ENCODE measurements around the gene AP1S1. TPM values are rescaled to one million over a fixed set of nuclear protein-coding genes. Genes with fewer than 3 reads are reported as not detected.
A peak's percentile ranks its signal among the peaks of the same experiment; 100 is the strongest.
"Not testable (repeated sequence)": the region's sequence is repeated elsewhere in the genome, so short reads cannot be mapped to it uniquely, and the experiment has no call there.

The AP1S1 gene
- total RNA-seq, 2 experiments from 2014 or later: 37.9 to 48.2 TPM

DNA sequence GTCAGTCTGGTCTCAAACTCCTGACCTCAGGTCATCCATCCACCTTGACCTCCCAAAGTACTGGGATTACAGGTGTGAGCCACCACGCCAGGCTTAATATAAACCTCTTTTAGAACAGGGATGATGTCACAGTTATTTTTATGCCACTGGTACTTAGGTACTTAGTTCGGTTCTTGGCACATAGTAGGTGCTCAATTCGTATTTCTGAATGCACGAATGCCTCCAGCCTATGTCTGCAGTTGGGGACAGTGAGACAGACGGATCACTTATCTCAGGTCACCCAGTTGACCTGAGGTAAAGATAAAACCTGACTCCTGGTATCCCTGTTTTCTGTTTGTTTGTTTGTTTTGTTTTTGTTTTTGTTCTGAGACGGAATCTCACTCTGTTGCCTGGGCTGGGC, 31.9 kb downstream of the AP1S1 start:
- Mint-ChIP-seq H3K9me3 (no peaks in the 10 kb centered on the region), H3K27ac (no peak overlapping the region), H3K4me3 (no peak overlapping the region), H3K4me1 (peaks cover 5% of the 10 kb centered on the region), H3K36me3 (ENCODE audit: low read depth) (no peaks in the 10 kb centered on the region), H3K27me3 (peaks cover 19% of the 10 kb centered on the region)
- CTCF ChIA-PET: no interaction called here
- DNase-seq: no peak
- POLR2A ChIA-PET: no interaction called here

DNA sequence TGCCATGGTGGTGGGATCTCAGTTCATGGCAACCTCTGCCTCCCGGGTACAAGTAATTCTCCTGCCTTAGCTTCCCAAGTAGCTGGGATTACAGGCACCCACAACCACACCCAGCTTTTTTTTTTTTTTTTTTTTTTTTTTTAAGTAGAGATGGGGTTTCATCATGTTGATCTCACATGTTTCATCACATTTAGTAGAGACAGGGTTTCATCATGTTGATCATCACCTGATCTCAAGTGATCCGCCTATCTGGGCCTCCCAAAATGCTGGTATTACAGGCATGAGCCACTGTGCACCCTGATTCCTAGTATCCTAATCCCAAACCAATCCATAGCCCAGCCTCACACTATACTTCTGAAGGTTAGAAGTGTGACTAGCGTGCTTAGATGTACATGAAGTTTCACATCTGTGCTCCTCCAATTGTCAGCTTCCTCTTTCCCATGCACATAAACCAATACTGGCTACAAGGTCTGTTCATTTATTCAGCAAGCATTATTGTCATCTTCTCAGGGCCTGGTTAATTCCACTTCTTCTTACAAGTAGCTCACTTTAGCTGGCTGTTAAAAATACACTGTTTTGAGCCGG, 32.7 kb downstream of the AP1S1 start:
- POLR2A ChIA-PET: no interaction called here

DNA sequence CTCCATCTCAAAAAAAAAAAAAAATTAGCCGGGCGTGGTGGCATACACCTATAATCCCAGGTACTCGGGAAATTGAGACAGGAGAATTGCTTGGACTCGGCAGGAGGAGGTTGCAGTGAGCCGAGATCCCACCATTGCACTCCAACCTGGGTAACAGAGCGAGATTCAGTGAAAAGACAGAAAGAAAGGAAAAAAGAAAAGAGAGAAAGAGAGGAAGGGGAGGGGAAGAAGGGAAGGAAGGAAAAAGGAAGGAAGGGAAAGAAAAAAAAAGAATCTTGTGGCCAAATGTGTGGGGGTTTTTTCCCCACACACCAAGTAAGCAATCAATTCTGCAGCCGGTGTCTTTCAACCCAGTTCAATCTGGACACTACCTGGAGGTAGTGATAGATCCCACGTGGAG, 34.8 kb downstream of the AP1S1 start:
- no peak overlapping the region for H3K27ac Mint-ChIP-seq
- peaks cover 2% of the 10 kb centered on the region for H3K4me1 Mint-ChIP-seq
- ChIA-PET POLR2A (no interaction called here), CTCF (no interaction called here)
- no peaks in the 10 kb centered on the region for H3K9me3 Mint-ChIP-seq
- no peaks in the 10 kb centered on the region for H3K36me3 Mint-ChIP-seq (ENCODE audit: low read depth)
- peaks cover 13% of the 10 kb centered on the region for H3K27me3 Mint-ChIP-seq
- no peak for DNase-seq
- no peak overlapping the region for H3K4me3 Mint-ChIP-seq

More for the DNA sequence above, 32.7 kb downstream of the AP1S1 start:
- DNase-seq: no peak
- Mint-ChIP-seq H3K4me1 (peaks cover 5% of the 10 kb centered on the region), H3K9me3 (no peaks in the 10 kb centered on the region), H3K36me3 (ENCODE audit: low read depth) (no peaks in the 10 kb centered on the region), H3K27ac (no peak overlapping the region), H3K27me3 (peaks cover 18% of the 10 kb centered on the region), H3K4me3 (no peak overlapping the region)
- CTCF ChIA-PET: interaction anchor here (0.5 to 0.6 kb wide), 2 partner anchors 17 to 63 kb away, joined by 3 read pairs; no protein-coding TSS in a partner anchor

DNA sequence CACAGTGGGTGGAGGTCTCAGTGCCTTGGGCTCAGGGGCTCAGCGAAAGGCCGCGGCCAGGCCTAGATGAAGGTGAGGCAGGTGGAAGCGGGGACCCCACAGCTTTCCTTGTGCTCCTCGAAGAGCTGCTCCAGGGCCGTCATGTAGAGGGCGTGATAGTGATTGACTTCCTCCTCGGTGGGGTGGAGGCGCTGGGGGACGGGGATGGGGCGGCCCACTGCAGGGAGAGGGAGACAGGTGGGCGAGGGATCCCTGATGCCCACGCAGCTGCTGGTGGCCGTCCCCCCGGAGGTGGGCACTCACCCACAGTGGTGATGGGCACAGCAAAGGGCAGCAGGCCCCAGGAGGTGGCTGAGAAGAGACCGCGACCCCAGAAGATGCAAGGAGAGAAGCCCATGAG, 41.6 kb downstream of the AP1S1 start:
- Mint-ChIP-seq H3K27ac (no peak overlapping the region), H3K4me3 (no peak overlapping the region), H3K36me3 (ENCODE audit: low read depth) (no peaks in the 10 kb centered on the region), H3K9me3 (no peaks in the 10 kb centered on the region), H3K27me3 (peaks cover 17% of the 10 kb centered on the region), H3K4me1 (peaks cover 5% of the 10 kb centered on the region)
- POLR2A ChIA-PET: no interaction called here
- CTCF ChIA-PET: interaction anchor here (0.9 to 2.4 kb wide), 3 partner anchors 12 to 55 kb away, joined by 3 to 6 read pairs (median 3); no protein-coding TSS in a partner anchor
- no peak for DNase-seq

DNA sequence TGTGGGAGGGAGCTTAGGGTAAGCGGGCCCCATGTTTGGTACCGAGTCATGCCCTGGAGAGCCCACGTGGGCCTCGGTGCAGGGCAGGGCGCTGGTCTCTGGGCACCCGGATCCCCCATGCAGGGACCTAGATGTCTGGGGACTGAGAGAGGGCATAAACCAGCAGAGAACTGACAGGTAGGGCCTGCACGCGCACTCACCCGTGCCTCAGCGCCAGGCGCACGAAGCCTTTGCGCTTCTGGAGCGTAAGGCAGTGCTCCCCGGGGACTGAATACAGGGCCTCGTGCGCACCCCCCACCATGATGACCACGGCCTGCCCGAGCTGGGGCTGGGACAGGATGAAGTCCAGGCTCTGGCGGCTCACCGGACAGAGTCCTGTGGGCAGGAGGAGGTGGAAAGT, 43.7 kb downstream of the AP1S1 start:
- POLR2A ChIA-PET: no interaction called here
- Mint-ChIP-seq H3K27me3 (peaks cover 34% of the 10 kb centered on the region), H3K4me3 (no peak overlapping the region), H3K9me3 (no peaks in the 10 kb centered on the region), H3K4me1 (peaks cover 8% of the 10 kb centered on the region), H3K36me3 (ENCODE audit: low read depth) (no peaks in the 10 kb centered on the region), H3K27ac (no peak overlapping the region)
- DNase-seq: no peak
- CTCF ChIA-PET: no interaction called here

DNA sequence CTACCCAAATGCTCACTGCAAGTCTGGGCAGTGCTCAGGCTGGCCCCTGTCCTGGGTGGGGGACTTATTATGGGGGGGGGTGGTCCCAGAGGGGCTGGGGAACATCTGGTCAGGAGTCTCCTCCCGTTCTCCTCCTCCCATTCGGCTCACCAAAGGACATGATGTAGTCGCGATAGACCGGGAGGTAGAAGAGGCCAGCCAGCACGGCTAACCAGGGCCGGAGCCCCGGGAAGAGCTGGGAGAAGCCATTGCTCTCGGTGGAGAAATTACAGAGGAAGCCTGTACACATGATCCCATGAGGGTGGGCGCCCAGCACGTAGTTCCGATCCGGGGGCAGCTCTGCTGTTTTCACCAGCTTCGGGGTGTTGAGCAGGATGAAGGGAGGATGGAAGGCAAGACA, 44.2 kb downstream of the AP1S1 start:
- Mint-ChIP-seq H3K9me3 (no peaks in the 10 kb centered on the region), H3K36me3 (ENCODE audit: low read depth) (no peaks in the 10 kb centered on the region), H3K4me1 (peaks cover 8% of the 10 kb centered on the region), H3K27me3 (peaks cover 37% of the 10 kb centered on the region), H3K27ac (no peak overlapping the region), H3K4me3 (no peak overlapping the region)
- CTCF ChIA-PET: no interaction called here
- no peak for DNase-seq
- POLR2A ChIA-PET: interaction anchor here (0.6 kb wide), 1 partner anchor 329 kb away, joined by 5 read pairs; no protein-coding TSS in a partner anchor

DNA sequence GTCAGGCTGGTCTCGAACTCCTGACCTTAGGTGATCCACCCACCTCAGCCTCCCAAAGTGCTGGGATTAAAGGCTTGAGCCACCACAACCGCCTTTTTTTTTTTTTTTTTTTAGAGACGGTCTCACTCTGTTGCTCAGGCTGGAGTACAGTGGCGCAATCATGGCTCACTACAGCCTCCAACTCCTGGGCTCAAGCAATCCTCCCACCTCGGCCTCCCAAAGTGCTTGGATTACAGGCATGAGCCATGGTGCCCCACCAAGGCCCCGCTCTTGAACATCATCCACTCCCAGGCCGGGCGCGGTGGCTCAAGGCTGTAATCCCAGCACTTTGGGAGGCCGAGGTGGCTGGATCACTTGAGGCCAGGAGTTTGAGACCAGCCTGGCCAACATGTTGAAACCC, 45.2 kb downstream of the AP1S1 start:
- POLR2A ChIA-PET: not testable (repeated sequence)

DNA sequence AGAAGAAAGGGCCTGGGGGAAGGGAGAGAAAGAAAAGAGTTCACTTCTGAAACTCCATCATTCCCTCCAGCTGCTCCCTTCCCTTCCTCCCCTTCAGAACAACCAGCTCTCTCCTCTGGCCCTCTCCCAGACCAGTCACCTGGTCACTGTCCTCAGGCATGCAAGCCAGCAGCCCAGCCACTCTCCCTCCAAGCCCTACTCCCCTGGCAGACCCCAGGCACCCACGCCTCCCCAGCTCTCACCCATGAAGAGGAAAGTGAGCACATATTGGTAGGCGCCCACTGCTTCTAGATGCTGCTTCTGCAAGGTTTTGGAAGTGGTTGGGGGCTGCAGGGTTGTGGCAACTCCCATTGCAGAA, 46.2 kb downstream of the AP1S1 start:
- no peak overlapping the region for H3K4me3 Mint-ChIP-seq
- H3K27me3 Mint-ChIP-seq: peaks cover 34% of the 10 kb centered on the region
- peaks cover 11% of the 10 kb centered on the region for H3K4me1 Mint-ChIP-seq
- POLR2A ChIA-PET: no interaction called here
- no peaks in the 10 kb centered on the region for H3K36me3 Mint-ChIP-seq (ENCODE audit: low read depth)
- H3K9me3 Mint-ChIP-seq: no peaks in the 10 kb centered on the region
- H3K27ac Mint-ChIP-seq: no peak overlapping the region
- CTCF ChIA-PET: interaction anchor here (1.0 to 1.5 kb wide), 4 partner anchors 8 to 57 kb away, joined by 3 to 7 read pairs (median 4); partner anchors contain the start of gene FIS1
- DNase-seq: no peak

More for the DNA sequence above, 45.2 kb downstream of the AP1S1 start:
- not testable (repeated sequence) for H3K4me3 Mint-ChIP-seq; H3K9me3 Mint-ChIP-seq; H3K27ac Mint-ChIP-seq; DNase-seq; H3K36me3 Mint-ChIP-seq (ENCODE audit: low read depth)
- peaks cover 37% of the 10 kb centered on the region for H3K27me3 Mint-ChIP-seq
- peaks cover 11% of the 10 kb centered on the region for H3K4me1 Mint-ChIP-seq
- CTCF ChIA-PET: interaction anchor here (0.7 to 1.5 kb wide), 5 partner anchors 7 to 838 kb away, joined by 3 to 7 read pairs (median 4); partner anchors contain the start of gene FIS1

DNA sequence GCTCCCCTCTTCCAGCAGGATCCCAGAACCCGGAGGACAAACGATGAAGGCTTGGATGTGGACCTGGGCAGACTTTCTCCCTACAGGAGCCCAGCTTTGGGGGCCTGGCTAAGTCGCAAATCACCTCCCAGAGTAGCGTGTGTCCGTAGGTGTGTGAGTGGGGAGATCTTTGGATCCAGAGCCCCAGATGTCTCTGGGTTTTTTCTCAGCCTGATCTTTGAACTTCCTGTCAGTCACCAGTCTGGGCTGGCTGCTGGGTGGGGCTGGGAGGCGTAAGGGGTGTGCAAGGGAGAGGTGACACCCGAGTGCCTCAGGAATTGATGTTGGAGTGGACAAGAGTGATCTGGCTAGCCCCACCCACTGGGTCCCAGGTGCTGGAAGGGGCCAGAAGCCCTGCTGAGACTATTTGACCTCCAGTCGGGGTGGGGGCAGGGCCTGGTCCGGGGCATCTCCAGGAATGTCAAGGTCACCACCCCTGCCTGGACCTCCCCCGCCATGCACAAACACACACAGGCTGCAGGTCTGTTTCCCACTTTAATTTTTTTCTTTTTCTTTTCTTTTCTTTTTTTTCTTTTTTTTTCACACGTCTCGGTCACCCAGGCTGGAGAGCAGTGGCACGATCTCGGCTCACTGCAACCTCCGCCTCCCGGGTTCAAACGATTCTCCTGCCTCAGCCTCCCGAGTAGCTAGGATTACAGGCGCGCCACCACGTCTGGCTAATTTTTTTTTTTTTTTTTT, 46.8 kb downstream of the AP1S1 start, which contains the start of gene MOGAT3:
MOGAT3 (minus strand) TSS at position 175 of the 738 bp plus-strand sequence. CDS start 182 bp downstream, outside the sequence.
- H3K4me3 Mint-ChIP-seq: no peak within 1 kb of the TSS
- ChIA-PET CTCF (interaction anchor here (0.6 to 1.5 kb wide), 5 partner anchors 9 to 83 kb away, joined by 3 to 7 read pairs (median 4); partner anchors contain the start of gene FIS1), POLR2A (no interaction called here)
- no peaks in the 10 kb centered on the region for H3K9me3 Mint-ChIP-seq
- no peak for DNase-seq
- peaks cover 11% of the 10 kb centered on the region for H3K4me1 Mint-ChIP-seq
- peaks cover 34% of the 10 kb centered on the region for H3K27me3 Mint-ChIP-seq
- H3K36me3 Mint-ChIP-seq (ENCODE audit: low read depth): no peaks in the 10 kb centered on the region
- peak within 1 kb of the TSS; percentile 36 for H3K27ac Mint-ChIP-seq

DNA sequence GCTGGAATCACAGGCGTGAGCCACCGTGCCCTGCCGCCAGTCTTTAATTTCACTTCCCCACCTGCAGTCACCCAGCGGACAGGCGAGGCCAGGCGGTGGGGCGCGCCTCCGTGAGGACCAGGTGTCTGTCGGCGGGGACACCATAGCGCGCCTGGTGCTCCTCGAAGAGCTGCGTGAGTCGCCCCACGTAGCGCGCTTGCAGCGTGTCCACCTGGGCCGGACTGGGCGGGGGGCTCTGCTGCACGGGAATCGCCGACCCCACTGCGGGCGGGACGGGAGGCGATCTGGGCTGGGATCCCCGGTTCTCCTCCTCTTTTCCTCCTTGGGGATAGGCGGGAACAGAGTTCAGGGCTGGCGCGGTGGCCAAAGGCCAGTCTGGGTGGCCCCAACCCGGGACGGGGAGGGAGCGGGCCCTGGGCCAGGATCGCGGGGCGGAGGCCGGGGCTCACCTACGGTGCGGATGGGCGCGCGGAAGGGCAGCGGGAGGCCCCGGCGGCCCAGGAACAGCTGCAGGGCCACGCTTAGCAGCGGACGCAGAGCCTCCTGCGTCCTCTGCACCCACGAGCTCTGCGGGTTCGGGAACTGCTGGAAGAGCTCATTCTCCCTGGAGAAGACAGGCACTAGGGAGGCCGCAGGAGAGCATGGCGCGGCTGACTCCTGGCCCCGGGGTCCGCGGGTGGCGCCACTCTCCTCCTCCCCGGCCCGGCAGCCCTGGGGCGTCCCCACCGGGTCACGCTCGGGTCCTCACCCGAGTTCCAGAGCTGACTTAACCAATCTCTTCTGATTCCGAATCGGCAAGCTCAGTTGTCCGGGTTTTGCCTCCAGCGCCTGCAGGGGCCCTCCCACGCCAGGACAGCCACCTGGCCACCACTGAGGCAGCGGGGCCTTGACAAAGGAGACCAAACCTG, 47.7 kb downstream of the AP1S1 start:
- H3K4me3 Mint-ChIP-seq: no peak overlapping the region
- H3K4me1 Mint-ChIP-seq: peaks cover 11% of the 10 kb centered on the region
- CTCF ChIA-PET: interaction anchor here (0.7 to 3.4 kb wide), 2 partner anchors 10 to 58 kb away, joined by 4 to 14 read pairs; no protein-coding TSS in a partner anchor
- peaks cover 2% of the 10 kb centered on the region for H3K36me3 Mint-ChIP-seq (ENCODE audit: low read depth)
- DNase-seq: no peak
- POLR2A ChIA-PET: no interaction called here
- H3K27ac Mint-ChIP-seq: no peak overlapping the region
- H3K27me3 Mint-ChIP-seq: peaks cover 34% of the 10 kb centered on the region
- no peaks in the 10 kb centered on the region for H3K9me3 Mint-ChIP-seq

DNA sequence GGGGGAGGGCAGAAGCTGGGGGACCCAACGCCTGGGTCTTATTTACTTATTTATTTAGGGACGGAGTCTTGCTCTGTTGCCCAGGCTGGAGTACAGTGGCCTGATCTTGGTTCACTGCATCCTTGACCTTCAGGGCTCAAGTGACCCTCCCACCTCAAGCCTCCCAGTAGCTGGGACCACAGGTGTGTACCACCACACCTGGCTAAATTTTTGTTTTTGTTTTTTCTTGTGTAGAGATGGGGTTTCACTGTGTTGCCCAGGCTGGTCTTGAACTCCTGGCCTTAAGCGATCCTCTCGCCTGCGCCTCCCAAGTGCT, 48.3 kb downstream of the AP1S1 start:
- no peak overlapping the region for H3K27ac Mint-ChIP-seq
- H3K27me3 Mint-ChIP-seq: peaks cover 34% of the 10 kb centered on the region
- POLR2A ChIA-PET: no interaction called here
- H3K36me3 Mint-ChIP-seq (ENCODE audit: low read depth): peaks cover 2% of the 10 kb centered on the region
- DNase-seq: no peak
- no peak overlapping the region for H3K4me3 Mint-ChIP-seq
- peaks cover 11% of the 10 kb centered on the region for H3K4me1 Mint-ChIP-seq
- H3K9me3 Mint-ChIP-seq: no peaks in the 10 kb centered on the region
- CTCF ChIA-PET: interaction anchor here (3.4 kb wide), 1 partner anchor 10 kb away, joined by 14 read pairs; no protein-coding TSS in a partner anchor

DNA sequence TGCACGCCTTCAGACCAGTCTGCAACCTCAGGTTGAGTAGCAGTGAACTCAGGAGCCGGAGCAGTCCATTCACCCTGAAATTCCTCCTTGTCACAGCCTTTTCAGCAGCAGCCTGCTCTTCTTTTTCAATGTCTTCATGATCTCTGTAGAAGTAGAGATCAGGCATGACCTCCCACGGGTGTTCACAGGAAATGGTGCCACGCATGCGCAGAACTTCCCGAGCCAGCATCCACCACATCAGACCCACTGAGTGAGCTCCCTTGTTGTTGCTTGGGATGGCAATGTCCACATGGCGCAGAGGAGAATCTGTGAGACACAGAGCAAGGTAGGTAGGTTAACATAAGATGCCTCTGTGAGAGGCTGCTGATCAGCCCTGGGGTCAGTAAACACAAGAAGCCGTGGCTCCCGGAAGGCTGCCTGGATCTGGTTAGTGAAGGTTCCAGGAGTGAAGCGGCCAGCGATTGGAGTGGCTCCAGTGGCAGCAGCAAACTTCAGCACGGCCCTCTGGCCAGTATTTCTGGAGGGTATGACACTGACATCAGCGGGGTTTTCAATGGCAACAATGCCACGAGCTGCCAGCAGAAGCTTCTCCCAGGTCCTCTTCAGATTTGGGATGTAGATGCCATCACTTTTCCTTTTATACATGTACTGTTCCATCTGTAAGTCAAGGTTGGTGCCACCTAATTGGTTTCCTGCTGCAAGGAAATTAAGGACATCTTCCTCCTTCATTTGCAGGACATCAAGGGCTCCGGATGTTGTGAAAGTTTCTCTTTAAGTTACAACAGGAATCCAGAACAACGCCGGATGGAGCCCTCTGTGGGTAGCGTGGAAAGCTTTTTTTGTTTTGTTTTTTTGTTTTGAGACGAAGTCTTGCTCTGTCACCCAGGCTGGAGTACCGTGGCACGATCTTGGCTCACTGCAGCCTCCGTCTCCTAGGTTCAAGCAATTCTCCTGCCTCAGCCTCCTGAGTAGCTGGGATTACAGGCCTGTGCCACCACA, 49.8 kb downstream of the AP1S1 start:
- peak overlapping the region; percentile 1 for H3K4me3 Mint-ChIP-seq
- H3K36me3 Mint-ChIP-seq (ENCODE audit: low read depth); H3K9me3 Mint-ChIP-seq; POLR2A ChIA-PET: not testable (repeated sequence)
- peak; percentile 14 for DNase-seq
- H3K4me1 Mint-ChIP-seq: peaks cover 11% of the 10 kb centered on the region
- peaks cover 32% of the 10 kb centered on the region for H3K27me3 Mint-ChIP-seq
- H3K27ac Mint-ChIP-seq: peak overlapping the region; percentile 58
- CTCF ChIA-PET: interaction anchor here (0.9 to 3.4 kb wide), 3 partner anchors 11 to 41 kb away, joined by 3 to 14 read pairs (median 3); no protein-coding TSS in a partner anchor
